Activated T-cell treated with anti-CD3 and anti-CD28 coated beads for 1 hour (primary cell): ENCODE data around the gene ANKRD53.
"Not testable (repeated sequence)": the region's sequence is repeated elsewhere in the genome, so short reads cannot be mapped to it uniquely, and the experiment has no call there.

Experiments used
- DNase-seq: peaks from one replicate; pipeline ENCODE4 v3.0.0-alpha.2; 2020; ENCODE audit warnings: low read depth

Gene ANKRD53

GRCh38 chr2:70991142-70991541 is 12.7 kb downstream of the ANKRD53 start:
- no peak for DNase-seq

DNA sequence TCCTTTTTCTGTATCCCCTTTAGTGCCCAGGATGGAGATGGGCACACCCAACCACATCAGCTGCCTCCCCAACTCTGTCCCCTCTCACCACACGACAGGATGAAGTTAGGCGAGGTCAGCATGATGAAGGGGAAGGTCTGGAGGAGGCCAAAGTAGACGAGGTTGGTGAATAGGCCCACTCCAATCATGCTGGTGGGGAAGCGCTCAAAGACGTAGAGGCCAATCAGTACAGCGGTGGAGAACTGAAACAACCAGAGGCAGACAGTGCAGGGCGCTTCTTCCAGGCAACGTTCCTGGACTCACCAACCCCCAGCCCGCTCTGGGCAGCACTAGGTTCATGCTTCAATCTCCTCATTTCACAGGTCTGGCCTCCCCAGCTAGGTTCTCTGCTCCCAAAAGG is 13.3 kb downstream of the ANKRD53 start:
- DNase-seq, result no peak

GRCh38 chr2:70992945-70993853 is 14.8 kb downstream of the ANKRD53 start:
- no peak for DNase-seq

DNA sequence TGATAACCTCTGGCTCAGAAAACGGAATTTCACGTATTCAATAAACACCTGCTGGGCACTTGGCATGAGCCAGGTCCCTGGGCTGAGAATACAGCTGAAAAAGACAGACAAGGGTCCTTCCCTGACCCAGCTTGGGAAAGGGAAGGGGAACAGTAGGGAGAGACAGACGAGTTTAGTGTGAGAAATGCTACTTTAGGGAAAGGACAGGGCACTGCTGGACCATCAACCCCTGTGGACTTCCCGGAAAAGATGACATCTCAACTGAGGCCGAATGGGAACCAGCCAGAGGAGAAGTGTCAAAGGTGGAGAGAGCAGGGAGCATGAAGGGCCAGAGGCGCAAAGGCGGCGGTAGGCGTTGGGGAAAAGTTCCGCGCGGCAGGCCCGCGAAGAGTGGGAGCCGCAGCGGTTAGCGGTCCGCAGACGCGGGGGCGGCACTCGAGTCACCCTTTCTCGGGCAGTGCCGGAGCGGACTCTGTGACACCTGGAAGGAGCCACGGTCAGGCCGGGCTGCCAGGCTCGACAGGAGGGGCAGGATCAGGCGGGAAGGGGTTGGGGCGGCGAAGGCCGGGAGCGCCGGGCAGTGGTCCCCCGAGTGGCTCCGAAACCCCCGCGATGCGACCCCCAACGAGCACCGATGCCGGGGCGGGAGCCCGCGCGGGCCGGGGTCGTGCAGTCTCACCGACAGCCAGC is 15.7 kb downstream of the ANKRD53 start:
- DNase-seq, result no peak

- peak; percentile 80 for DNase-seq
These were observed 16.4 kb downstream of the ANKRD53 start, which contains the start of gene TEX261 for GRCh38 chr2:70994699-70995425. Gene TEX261 (minus strand): TSS chr2:70994873. CDS start chr2:70994757, 116 bp downstream.

- DNase-seq, result peak; percentile 37
These were observed 16.9 kb downstream of the ANKRD53 start for GRCh38 chr2:70995426-70995729.

DNA sequence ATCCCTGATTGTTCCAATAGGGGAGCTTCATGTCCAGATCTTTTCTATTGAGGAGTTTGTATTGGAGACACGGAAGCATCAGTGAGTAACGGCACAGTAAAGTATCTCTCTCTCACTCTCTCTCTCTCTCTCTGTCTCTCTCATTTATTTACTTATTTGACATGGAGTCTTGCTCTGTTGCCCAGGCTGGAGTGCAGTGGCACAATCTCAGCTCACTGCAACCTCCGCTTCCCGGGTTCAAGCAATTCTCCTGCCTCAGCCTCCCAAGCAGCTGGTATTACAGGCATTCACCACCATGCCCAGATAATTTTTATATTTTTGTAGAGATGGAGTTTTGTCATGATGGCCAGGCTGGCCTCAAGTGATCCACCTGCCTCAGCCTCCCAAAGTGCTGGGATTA is 20.5 kb downstream of the ANKRD53 start:
- DNase-seq, result not testable (repeated sequence)

- no peak for DNase-seq
These were observed 20.9 kb downstream of the ANKRD53 start for GRCh38 chr2:70999362-70999761.

DNA sequence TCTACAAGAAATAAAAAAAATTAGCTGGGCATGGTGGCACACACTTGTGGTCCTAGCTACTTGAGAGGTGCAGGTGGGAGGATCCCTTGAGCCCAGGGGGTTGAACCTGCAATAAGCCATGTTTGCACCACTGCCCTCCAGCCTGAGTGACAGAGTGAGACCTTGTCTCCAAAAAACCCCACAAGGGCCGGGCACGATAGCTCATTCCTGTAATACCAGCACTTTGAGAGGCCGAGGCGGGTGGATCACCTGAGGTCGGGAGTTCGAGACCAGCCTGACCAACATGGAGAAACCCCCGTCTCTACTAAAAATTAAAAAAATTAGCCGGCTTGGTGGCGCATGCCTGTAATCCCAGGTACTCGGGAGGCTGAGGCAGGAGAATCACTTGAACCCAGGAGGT is 21.5 kb downstream of the ANKRD53 start:
- DNase-seq, result not testable (repeated sequence)

GRCh38 chr2:71000780-71001591 is 22.6 kb downstream of the ANKRD53 start:
- DNase-seq, result peak; percentile 72

DNA sequence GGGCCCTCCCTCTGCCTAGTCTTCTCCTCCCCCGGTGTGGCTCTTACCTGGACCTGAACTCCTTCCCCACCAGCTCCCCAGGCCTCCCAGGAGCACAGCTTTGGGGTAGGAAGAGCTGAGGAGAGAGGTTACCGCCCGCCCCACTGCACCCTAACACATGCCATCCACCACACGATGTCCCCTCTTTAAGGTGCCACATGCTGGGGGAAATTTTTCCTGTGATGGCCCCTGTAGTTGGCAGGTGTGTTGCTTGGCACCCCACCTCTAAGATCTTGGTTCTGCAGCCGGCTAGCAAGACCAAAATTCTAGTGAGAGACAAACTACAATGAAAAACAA is 23.1 kb downstream of the ANKRD53 start:
- DNase-seq, result no peak

GRCh38 chr2:71001981-71002570 is 23.6 kb downstream of the ANKRD53 start:
- DNase-seq, result no peak

GRCh38 chr2:71003396-71003795 is 25.0 kb downstream of the ANKRD53 start:
- DNase-seq, result no peak

DNA sequence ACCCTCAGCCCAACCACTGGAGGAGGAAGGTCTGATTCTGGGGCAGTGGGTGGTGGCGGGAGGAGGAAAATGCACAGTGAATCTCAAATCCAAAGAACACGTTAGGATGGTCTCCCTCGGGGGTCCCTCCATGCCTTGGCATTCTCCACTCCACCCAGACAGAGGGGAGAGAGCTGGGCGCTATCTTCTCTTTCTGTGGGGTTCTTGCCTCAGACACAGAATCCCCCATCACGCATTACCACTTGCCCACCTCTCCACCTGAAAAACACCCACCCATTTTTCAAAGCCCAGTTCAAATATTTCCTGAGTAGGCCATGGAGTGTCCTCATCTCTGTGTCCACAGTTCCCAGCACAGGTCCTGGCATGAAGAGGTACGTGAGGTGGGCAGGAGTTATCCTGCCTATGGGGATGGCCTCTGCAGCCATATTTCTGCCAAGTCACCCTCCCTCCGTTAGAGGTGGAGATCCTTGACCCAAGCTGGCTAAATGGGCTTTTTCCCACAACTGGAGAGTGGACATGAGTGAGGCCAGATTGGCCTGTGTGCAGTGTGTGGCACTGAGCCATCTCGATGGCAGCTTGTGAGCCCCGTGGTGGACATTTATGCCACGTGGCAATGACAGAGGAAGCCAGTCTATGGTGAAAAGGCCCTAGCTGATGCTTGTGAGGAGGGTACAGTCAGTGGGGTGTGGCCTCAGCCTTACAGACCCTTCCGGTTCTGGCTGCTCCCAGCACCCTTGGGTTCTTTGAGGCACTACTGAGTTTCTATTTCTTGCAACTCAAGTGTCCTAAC is 25.7 kb downstream of the ANKRD53 start:
- no peak for DNase-seq

DNA sequence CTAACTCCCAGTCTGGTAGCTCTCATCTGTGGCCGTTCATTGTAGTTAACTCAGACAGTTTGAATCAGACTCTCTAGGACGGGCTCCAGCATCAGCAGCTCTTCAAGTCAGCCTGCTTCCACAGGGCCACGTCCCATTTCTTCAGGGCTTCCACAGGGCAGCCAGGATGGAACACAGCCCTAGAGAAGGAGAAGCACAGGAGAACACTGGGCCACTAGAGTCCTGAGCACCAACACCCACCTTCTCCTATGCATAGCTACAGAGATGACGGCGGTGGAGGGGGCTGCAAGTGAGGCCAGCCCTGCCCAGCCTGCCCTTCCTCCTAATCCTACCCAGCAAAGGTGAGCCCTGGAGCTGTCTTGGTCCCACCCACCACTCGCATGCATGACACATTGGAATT is 26.4 kb downstream of the ANKRD53 start:
- no peak for DNase-seq

DNA sequence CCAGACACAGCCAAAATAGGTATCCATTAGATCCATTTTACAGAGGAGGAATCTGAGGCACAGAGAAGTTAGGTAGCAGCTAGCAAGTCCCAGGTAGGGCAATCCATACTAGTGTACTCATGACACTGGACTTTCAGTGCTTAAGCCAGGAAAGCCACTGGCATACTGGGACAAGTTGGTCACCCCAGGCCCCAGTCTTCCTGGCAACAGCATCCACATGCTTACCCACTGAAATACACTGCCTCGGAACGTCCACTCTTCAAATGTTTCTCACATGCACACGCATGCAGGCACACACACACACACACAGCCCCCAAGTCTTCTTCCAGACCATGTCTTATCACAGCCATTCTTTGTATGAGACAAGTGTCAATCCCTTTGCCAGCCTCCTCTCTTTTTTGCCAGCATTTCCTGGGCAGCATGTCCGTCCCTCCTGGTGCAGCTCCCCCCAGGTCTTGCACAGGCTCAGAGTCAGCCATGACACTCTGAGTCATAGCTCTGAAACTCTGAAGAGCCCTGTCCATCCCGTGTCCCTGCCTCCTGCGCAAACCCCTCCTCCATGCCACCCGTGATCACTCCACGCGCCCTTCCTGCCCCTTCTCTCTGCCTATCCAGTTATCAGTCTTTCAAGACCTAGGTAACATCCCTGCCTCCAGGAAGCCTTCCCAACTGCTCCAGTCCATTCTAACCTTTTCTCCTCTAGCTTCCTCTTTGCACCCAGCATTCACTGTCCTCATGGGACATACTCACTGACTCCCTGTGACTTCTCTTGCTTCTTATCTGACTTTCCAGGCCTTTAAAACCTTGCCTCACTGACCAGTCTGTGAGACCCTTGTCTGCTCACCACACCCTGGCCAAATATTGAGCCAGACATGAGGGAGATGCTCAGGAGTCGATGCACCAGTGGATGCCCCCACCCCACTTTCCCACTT is 27.1 kb downstream of the ANKRD53 start:
- no peak for DNase-seq

DNA sequence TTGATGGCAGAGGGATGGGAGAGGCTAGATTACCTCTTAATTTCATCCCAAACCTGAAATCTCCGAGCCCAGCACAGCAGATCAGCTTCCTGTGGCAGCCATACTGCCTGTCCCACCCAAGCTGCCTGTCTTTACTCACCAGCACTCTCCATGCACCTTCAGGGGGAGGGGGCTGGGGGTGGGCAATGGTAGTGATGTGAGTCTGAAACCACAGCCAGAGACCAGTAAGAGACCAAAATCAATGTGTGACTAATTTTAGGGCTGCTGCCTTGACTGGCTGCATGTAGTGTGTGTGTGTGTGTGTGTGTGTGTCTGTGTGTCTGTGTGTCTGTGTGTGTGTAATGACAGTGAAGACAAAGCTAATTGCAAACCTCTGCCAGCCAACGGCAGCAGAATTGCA is 27.9 kb downstream of the ANKRD53 start:
- DNase-seq, result no peak

- no peak for DNase-seq
These were observed 28.7 kb downstream of the ANKRD53 start for GRCh38 chr2:71006955-71007799.

DNA sequence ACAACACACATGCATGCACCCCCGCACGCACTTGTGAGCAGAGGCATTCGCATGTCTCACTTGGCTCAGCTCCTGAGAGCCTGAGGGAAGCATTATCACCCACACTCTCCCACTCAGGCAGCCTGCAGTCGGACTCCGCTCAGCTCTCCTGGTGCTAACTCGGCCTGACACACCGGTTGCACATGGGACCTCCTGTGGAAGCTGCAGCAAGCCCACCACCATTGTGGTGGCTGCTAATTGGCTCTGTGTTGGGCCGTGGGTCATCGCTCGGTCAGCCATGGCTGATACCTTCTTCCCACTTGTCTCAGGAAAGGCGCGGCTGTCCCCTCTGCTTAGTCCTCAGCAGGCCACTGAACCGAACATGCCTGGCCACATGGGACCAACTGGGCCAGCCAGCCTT is 29.9 kb downstream of the ANKRD53 start:
- no peak for DNase-seq
